Upper lobe of right lung (tissue), 1 donor: ENCODE data around the gene ETFB. TPM values are rescaled to one million over a fixed set of nuclear protein-coding genes. Genes with fewer than 3 reads are reported as not detected.

Experiments used
- ATAC-seq: fragments of 200-7000 bp; cut with Tn5 transposase; one replicate; pipeline ENCODE4 v1.9.1; 2020; ENCODE audit warnings: mild to moderate bottlenecking, moderate library complexity
- DNase-seq: peaks from one replicate; pipeline ENCODE4 v3.0.0-alpha.2; 2020
- H3K27ac ChIP-seq: fragments of 200-600 bp; one replicate; pipeline ENCODE4 v1.8.0; 2022
- H3K27me3 ChIP-seq: fragments of 200-600 bp; one replicate; pipeline ENCODE4 v1.8.0; 2022; ENCODE audit warnings: mild to moderate bottlenecking
- H3K36me3 ChIP-seq: fragments of 200-600 bp; one replicate; pipeline ENCODE4 v1.8.0; 2022
- H3K4me1 ChIP-seq: fragments of 200-600 bp; one replicate; pipeline ENCODE4 v1.8.0; 2022
- H3K4me3 ChIP-seq: fragments of 200-600 bp; one replicate; pipeline ENCODE4 v1.8.0; 2022; ENCODE audit warnings: mild to moderate bottlenecking
- H3K9me3 ChIP-seq: fragments of 200-600 bp; one replicate; pipeline ENCODE4 v1.8.0; 2022
- intact Hi-C: fragments of 100-400 bp; cut with DNase I; formaldehyde crosslinking; loops from one replicate; pipeline ENCODE4 v1.11.0; 2022
- total RNA-seq: library from RNA; stranded (reverse); fragmentation: NEBNext Ultra II Directional; extraction: Animal tissue kit (Norgen Biotek cat#: 25700); gene quantifications from one replicate; pipeline ENCODE4 v1.2.1, GENCODE V29; 2021
- TF ChIP-seq, protein P1 (sequence below): fragments of 200-600 bp; IDR thresholded peaks from one replicate; pipeline ENCODE4 v1.8.0; 2022; ENCODE audit warnings: antibody characterized with exemption
- donor health status: DM: no; HTN: yes; CAD: no; lungs with severe emphysema.

Gene ETFB
- total RNA-seq, 1 donor from 2014 or later, result 54.5 TPM

DNA sequence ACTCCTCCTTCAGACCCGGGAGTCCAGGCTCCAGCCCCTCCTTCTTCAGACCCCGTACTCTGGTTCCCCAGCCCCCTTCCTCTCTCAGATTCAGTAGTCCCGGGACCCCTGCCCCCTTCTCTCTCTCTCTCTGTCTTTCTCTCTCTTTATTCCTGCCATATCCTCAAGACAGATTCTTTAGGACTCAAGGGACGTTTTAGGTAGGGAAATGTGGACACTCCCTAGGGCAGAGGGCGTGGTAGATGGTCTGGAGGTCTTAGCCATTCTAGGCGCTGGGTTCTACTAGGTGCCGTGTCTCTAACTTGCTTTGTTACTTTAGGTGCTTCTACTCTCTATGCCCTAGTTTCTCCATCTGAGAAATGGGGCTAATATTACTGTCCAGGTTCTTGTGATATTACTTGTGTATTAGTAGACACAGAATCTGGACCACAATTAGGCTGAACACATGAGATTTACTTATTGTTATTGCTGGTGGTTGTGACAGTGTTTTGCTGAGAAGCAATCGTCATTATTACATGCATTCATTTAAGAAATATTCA, 25.0 kb upstream of the ETFB start:
- Histone ChIP-seq H3K27me3 (no peaks in the 10 kb centered on the region), H3K36me3 (no peaks in the 10 kb centered on the region), H3K4me3 (no peak overlapping the region), H3K9me3 (no peaks in the 10 kb centered on the region), H3K27ac (no peak overlapping the region), H3K4me1 (no peaks in the 10 kb centered on the region)
- DNase-seq (no peak), ATAC-seq (no peak)
- TF ChIP-seq, protein P1, sequence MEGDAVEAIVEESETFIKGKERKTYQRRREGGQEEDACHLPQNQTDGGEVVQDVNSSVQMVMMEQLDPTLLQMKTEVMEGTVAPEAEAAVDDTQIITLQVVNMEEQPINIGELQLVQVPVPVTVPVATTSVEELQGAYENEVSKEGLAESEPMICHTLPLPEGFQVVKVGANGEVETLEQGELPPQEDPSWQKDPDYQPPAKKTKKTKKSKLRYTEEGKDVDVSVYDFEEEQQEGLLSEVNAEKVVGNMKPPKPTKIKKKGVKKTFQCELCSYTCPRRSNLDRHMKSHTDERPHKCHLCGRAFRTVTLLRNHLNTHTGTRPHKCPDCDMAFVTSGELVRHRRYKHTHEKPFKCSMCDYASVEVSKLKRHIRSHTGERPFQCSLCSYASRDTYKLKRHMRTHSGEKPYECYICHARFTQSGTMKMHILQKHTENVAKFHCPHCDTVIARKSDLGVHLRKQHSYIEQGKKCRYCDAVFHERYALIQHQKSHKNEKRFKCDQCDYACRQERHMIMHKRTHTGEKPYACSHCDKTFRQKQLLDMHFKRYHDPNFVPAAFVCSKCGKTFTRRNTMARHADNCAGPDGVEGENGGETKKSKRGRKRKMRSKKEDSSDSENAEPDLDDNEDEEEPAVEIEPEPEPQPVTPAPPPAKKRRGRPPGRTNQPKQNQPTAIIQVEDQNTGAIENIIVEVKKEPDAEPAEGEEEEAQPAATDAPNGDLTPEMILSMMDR, result no peak
- intact Hi-C loops, result no loop called here

DNA sequence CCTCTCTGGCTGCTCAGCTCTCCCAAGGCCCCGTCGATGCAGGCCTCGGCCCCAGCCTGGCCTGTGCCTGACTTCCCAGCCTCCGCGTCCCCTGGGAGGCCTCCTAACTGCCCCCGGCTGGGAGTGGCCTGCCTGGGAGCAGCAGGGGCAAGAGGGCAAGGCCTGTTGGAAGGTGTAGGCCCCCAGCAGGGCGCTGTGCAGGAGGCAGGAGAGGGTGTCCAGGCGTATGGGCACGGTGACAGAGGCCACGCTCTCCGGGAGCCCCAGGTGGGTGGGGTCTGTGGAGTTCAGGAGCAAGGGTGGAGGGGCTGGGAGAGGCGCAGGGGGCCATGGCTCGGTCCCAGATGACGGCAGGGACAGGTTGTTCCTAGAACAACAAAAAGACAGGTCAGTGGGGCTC, 23.0 kb upstream of the ETFB start:
- no peaks in the 10 kb centered on the region for H3K9me3 ChIP-seq
- intact Hi-C loops, result no loop called here
- DNase-seq, result no peak
- no peak overlapping the region for H3K27ac ChIP-seq
- H3K36me3 ChIP-seq, result no peaks in the 10 kb centered on the region
- peak; percentile 5 for ATAC-seq
- TF ChIP-seq, protein P1, result no peak
- H3K4me3 ChIP-seq, result no peak overlapping the region
- no peaks in the 10 kb centered on the region for H3K27me3 ChIP-seq
- no peaks in the 10 kb centered on the region for H3K4me1 ChIP-seq

DNA sequence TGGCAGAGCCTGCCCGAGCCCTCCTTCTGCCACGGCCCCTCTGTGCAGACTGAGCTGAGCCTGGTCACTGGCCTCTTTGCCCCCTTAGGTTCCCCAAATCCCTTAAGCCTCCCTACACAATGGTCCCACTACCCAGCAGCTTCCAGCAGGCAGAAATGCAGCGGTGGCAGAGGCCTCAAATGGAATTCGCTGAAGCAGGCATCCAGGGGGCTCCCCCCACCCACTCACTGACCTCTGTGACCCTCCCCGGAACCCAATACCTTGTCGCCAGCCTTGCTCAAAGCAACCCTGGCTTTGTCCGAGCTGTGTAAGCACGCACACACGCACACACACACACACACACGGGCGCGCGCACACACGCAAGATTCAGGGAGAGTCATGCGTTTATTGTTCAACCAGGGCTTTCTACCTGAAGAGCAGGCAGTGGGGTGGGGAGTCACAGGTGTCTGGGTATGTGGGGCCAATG, 21.8 kb upstream of the ETFB start, which contains the start of gene LIM2:
Gene LIM2 (minus strand): TSS at position 51 of the 466 bp plus-strand sequence. CDS start 531 bp downstream, outside the sequence.
- Histone ChIP-seq H3K27ac (no peak within 1 kb of the TSS), H3K27me3 (no peaks in the 10 kb centered on the region), H3K4me1 (no peaks in the 10 kb centered on the region), H3K9me3 (no peaks in the 10 kb centered on the region), H3K4me3 (no peak within 1 kb of the TSS), H3K36me3 (no peaks in the 10 kb centered on the region)
- DNase-seq, result no peak
- intact Hi-C loops, result no loop called here
- ATAC-seq, result no peak
- TF ChIP-seq, protein P1, result no peak

DNA sequence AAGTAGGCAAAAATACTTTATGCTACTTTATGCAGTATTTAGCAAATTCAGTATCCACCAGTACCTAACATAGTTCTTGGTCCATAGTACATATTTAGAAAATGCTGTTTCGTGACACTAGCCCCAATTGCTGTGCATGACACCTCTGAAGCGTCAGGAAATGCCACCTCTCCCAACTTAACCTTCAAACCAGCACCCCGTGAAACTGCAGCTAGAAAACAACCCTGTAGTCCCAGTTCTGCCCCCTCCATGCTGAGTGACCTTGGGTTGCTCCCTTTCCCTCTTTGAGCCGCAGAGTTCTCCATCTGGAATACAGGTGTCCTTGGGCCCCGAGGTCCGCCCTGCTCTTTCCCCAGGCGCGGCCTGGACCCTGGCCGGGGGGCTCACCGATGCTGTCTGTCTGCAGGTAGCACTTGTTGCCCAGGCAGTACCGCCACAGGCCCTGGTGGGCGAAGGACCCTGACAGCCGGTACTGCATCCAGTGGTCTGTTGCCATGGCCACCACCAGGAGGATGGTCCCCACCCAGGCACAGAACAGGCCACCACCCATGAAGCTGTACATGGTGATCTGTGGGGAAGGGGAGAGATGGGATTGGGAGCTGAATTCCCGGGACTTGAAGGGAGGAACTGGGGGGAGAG, 20.8 kb upstream of the ETFB start:
- TF ChIP-seq, protein P1, result no peak
- ATAC-seq (no peak), DNase-seq (no peak)
- Histone ChIP-seq H3K9me3 (no peaks in the 10 kb centered on the region), H3K4me1 (no peaks in the 10 kb centered on the region), H3K4me3 (no peak overlapping the region), H3K27ac (no peak overlapping the region), H3K36me3 (no peaks in the 10 kb centered on the region), H3K27me3 (no peaks in the 10 kb centered on the region)
- intact Hi-C loops, result no loop called here

DNA sequence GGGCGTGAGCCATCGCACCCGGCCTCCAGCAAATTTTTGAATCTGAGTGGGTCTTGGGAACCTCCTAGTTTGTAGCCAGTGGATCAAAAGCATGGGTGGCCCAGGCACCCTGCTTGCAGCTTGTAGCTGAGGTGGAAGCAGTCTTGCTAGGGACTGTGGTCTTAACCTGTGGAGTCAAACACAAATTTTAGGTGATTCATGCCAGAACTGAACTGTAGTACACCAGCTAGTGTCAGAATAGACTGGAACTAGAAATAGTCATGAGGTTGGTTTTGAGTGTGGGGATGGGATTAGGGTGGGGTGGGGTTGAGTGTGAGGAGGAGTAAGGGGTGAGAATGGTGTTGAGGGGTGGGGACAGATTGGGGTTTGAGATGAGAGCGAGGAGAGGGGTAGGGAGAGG, 15.8 kb upstream of the ETFB start:
- Histone ChIP-seq H3K27me3 (no peaks in the 10 kb centered on the region), H3K4me3 (no peak overlapping the region), H3K4me1 (no peaks in the 10 kb centered on the region), H3K27ac (no peak overlapping the region), H3K9me3 (no peaks in the 10 kb centered on the region), H3K36me3 (no peaks in the 10 kb centered on the region)
- ATAC-seq, result no peak
- TF ChIP-seq, protein P1, result no peak
- no peak for DNase-seq
- intact Hi-C loops, result no loop called here
